ENCODE measurements around the gene SLC35G3. TPM values are rescaled to one million over a fixed set of nuclear protein-coding genes. Genes with fewer than 3 reads are reported as not detected.

Gene SLC35G3
- total RNA-seq, 1 donor from 2014 or later: not detected

DNA sequence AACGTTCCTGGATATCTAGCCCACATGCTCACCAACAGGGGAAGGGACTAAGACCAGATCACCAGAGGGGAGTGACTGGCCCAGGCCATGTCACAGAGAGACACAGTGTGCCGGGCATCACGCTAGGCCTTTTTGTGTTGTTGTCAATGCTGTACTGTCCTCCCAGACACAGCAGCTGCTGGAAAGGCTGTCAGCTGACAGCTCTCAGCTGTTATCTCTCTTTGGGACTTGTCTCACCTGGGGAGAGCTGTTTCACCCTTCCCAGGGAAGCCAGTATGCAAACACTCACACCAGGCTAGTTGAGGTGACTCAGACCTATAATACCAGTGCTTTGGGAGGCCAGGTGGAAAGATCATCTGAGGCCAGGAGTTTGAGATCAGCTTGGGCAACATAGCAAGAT, 27.1 kb downstream of the SLC35G3 start:
- Mint-ChIP-seq H3K9me3 (no peaks in the 10 kb centered on the region), H3K27ac (no peak overlapping the region), H3K4me1 (peaks cover 3% of the 10 kb centered on the region), H3K36me3 (no peaks in the 10 kb centered on the region), H3K4me3 (no peak overlapping the region), H3K27me3 (ENCODE audit: low read depth) (peaks cover 10% of the 10 kb centered on the region)
- TF ChIP-seq, protein P1, sequence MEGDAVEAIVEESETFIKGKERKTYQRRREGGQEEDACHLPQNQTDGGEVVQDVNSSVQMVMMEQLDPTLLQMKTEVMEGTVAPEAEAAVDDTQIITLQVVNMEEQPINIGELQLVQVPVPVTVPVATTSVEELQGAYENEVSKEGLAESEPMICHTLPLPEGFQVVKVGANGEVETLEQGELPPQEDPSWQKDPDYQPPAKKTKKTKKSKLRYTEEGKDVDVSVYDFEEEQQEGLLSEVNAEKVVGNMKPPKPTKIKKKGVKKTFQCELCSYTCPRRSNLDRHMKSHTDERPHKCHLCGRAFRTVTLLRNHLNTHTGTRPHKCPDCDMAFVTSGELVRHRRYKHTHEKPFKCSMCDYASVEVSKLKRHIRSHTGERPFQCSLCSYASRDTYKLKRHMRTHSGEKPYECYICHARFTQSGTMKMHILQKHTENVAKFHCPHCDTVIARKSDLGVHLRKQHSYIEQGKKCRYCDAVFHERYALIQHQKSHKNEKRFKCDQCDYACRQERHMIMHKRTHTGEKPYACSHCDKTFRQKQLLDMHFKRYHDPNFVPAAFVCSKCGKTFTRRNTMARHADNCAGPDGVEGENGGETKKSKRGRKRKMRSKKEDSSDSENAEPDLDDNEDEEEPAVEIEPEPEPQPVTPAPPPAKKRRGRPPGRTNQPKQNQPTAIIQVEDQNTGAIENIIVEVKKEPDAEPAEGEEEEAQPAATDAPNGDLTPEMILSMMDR (IDR thresholded peaks at IDR 0.05; ENCODE audit: unreplicated experiment): no peak
- DNase-seq (ENCODE audit: low spot score in 2 of 2, unreplicated experiment in 2 of 2): no peak

DNA sequence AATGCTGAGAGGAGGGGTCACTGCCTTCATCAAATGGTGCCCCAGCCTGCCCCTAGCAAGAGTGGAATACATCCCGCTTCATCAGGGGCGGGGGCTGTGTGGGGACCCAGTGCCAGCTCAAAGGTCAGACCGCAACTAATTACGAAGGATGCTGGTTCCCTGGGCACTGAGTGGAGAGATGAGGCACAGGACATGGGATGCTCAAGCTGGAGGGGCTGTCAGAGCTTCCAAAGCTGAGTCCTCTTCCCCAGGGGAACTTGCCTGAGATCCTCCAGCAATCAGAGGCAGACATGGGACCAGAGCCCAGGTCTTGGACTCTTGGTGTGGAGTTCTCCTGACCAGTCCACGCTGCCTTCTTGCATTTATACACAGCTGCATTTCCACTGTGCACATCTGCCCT, 27.7 kb downstream of the SLC35G3 start:
- no peak overlapping the region for H3K4me3 Mint-ChIP-seq
- H3K4me1 Mint-ChIP-seq: peaks cover 3% of the 10 kb centered on the region
- peaks cover 12% of the 10 kb centered on the region for H3K27me3 Mint-ChIP-seq (ENCODE audit: low read depth)
- H3K9me3 Mint-ChIP-seq: no peaks in the 10 kb centered on the region
- DNase-seq (ENCODE audit: low spot score in 2 of 2, unreplicated experiment in 2 of 2): no peak
- no peaks in the 10 kb centered on the region for H3K36me3 Mint-ChIP-seq
- TF ChIP-seq, protein P1 (IDR thresholded peaks at IDR 0.05; ENCODE audit: unreplicated experiment): no peak
- H3K27ac Mint-ChIP-seq: no peak overlapping the region

DNA sequence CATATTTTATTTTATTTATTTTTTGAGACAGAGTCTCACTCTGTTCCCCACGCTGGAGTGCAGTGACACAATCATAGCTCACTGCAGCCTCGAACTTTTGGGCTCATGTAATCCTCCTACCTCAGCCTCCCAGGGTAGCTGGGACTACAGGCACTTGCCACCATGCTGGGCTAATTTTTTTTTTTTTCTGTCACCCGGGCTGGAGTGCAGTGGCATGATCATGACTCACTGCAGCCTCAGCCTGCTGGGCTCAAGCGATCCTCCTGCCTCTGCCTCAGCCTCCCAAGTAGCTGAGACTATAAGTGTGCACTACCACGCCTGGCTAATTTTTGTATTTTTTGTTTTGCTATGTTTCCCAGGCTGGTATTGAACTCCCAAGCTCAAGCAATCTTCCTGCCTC, 29.5 kb downstream of the SLC35G3 start:
- no peaks in the 10 kb centered on the region for H3K9me3 Mint-ChIP-seq
- no peak for DNase-seq (ENCODE audit: low spot score in 2 of 2, unreplicated experiment in 2 of 2)
- peaks cover 18% of the 10 kb centered on the region for H3K27me3 Mint-ChIP-seq (ENCODE audit: low read depth)
- TF ChIP-seq, protein P1 (IDR thresholded peaks at IDR 0.05; ENCODE audit: unreplicated experiment): no peak
- H3K36me3 Mint-ChIP-seq: no peaks in the 10 kb centered on the region
- no peak overlapping the region for H3K4me3 Mint-ChIP-seq
- peaks cover 9% of the 10 kb centered on the region for H3K4me1 Mint-ChIP-seq
- no peak overlapping the region for H3K27ac Mint-ChIP-seq

DNA sequence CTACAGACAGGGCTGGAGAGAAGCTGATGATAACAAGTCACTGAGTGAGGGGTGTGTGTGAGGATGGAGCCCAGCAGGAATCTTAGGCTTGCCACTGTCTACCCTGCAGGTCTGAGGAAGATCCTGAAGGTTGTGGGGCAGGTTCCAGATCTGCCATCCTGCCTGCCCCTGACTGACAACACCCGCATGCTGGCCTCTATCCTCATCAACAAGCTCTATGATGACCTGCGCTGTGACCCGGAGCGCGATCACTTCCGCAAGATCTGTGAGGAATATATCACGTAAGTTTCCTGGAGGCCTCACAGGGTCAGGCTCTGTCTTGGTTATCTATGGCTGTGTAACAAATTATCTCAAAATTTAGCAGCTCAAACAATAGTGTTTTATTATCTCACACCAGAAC, 30.3 kb downstream of the SLC35G3 start:
- DNase-seq (ENCODE audit: low spot score in 2 of 2, unreplicated experiment in 2 of 2): no peak
- Mint-ChIP-seq H3K9me3 (no peaks in the 10 kb centered on the region), H3K36me3 (no peaks in the 10 kb centered on the region), H3K27ac (no peak overlapping the region), H3K4me3 (no peak overlapping the region), H3K27me3 (ENCODE audit: low read depth) (peaks cover 22% of the 10 kb centered on the region), H3K4me1 (peaks cover 10% of the 10 kb centered on the region)
- TF ChIP-seq, protein P1 (IDR thresholded peaks at IDR 0.05; ENCODE audit: unreplicated experiment): no peak

DNA sequence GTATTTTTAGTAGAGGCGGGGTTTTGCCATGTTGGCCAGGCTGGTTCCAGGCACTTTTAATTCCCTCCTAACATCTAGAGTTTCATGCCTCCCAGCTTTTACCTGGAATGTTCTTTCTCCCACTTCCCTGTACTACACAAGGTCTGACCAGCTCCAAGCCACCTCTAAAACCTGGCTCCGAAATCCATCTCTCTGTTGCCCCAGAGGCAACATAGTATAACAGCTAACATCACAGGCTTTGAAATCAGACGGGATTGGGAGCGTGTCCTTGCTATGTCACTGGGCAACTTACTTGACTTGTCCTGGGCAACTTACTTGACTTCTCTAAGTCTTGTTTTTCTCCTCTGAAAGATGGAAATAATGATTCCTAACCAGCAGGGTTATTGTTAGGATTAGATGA, 31.4 kb downstream of the SLC35G3 start:
- H3K4me3 Mint-ChIP-seq: no peak overlapping the region
- H3K27ac Mint-ChIP-seq: no peak overlapping the region
- no peaks in the 10 kb centered on the region for H3K36me3 Mint-ChIP-seq
- no peaks in the 10 kb centered on the region for H3K9me3 Mint-ChIP-seq
- TF ChIP-seq, protein P1 (IDR thresholded peaks at IDR 0.05; ENCODE audit: unreplicated experiment): no peak
- DNase-seq (ENCODE audit: low spot score in 2 of 2, unreplicated experiment in 2 of 2): no peak
- peaks cover 10% of the 10 kb centered on the region for H3K4me1 Mint-ChIP-seq
- H3K27me3 Mint-ChIP-seq (ENCODE audit: low read depth): peaks cover 27% of the 10 kb centered on the region

DNA sequence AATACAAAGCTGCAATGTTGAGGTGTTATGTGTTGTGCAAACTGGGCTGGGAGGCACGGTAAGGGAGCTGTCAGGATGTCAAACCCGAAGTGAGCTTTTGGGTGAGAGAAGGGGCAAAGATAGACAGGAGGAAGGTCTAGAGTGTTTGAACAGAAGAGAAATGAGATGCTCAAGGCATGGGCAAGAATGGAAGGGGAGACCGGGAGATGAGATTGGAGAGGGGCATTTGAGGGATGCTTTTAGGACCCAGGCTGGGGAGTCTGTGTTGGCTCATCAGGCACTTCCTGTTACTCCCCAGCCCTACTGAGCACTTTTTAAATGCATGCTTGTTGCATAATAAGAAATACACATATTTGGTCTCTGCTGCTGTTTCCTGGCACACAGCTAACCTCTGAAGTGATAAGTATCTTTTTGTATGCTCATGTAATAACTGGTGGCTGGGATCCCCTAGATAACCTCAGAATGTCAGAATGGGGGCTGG, 32.9 kb downstream of the SLC35G3 start:
- no peak for DNase-seq (ENCODE audit: low spot score in 2 of 2, unreplicated experiment in 2 of 2)
- TF ChIP-seq, protein P1 (IDR thresholded peaks at IDR 0.05; ENCODE audit: unreplicated experiment): no peak
- peaks cover 9% of the 10 kb centered on the region for H3K4me1 Mint-ChIP-seq
- H3K9me3 Mint-ChIP-seq: no peaks in the 10 kb centered on the region
- no peak overlapping the region for H3K4me3 Mint-ChIP-seq
- no peaks in the 10 kb centered on the region for H3K36me3 Mint-ChIP-seq
- no peak overlapping the region for H3K27ac Mint-ChIP-seq
- peaks cover 29% of the 10 kb centered on the region for H3K27me3 Mint-ChIP-seq (ENCODE audit: low read depth)
